Nephron (organoid): ENCODE results near the gene ZNF423.
A peak's percentile ranks its signal among the peaks of the same experiment; 100 is the strongest.

Experiments used
- H3K27ac Mint-ChIP-seq, 3 experiments: 2 replicates each; pipeline ENCODE4 v1.8.0; 2020; ENCODE audit warnings: mixed read lengths in 3 of 3, mild to moderate bottlenecking in 2 of 3, moderate library complexity in 1 of 3
- H3K27me3 Mint-ChIP-seq: 2 replicates; pipeline ENCODE4 v1.8.0; 2021; ENCODE audit warnings: low read depth, mild to moderate bottlenecking, moderate library complexity, mixed read lengths
- H3K36me3 Mint-ChIP-seq: 2 replicates; pipeline ENCODE4 v1.8.0; 2020; ENCODE audit warnings: low read depth, mixed read lengths
- H3K4me1 Mint-ChIP-seq: 2 replicates; pipeline ENCODE4 v1.8.0; 2020; ENCODE audit warnings: mixed read lengths
- H3K4me3 Mint-ChIP-seq, 3 experiments: 2 replicates each; pipeline ENCODE4 v1.8.0; 2020; ENCODE audit warnings: mild to moderate bottlenecking in 3 of 3, mixed read lengths in 3 of 3, moderate library complexity in 2 of 3
- H3K9me3 Mint-ChIP-seq: 2 replicates; pipeline ENCODE4 v1.8.0; 2020; ENCODE audit warnings: mixed read lengths
- TF ChIP-seq, protein P1 (sequence below), 3 experiments: fragments of 200-600 bp; sonication (generic); IDR thresholded peaks; one replicate each; pipeline ENCODE4 v1.5.0; 2021; ENCODE audit warnings: antibody characterized with exemption in 3 of 3; ENCODE audit not compliant: unreplicated experiment in 3 of 3

Gene ZNF423

DNA sequence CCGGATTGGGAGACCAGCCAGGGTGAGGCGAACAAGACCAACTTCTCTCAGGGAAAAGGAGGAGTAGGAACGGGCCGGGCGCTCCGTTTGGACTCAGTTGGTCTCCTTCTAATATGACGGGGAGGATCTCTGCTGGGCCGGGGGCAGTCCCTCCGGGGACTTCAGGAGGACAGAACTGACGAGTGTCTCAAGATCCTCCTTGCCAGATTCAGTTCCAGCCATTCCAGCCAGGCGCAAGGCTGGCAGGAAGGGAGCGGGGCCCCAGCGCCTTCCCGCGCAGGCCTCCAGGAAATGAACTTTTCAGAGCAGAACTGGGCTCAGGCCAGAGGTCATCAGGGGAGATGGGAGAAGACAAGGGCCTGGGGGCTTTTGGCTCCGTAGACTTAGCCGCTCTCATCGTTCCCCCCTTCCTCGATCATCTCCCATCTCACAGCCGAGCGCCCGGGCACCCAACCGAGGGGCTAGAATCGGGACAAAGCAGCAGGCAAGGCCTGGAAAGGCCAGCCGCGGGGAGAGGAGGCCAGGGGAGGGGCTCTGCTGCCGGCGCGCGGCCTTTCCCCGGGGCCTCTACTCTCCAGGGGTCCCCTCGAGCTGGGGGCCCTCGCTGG, 1.6 kb downstream of the ZNF423 start:
- Mint-ChIP-seq H3K27ac (peak overlapping the region; percentile 93 to 96 (median 96)), H3K4me3 (peak overlapping the region; percentile 93 to 95 (median 95)), H3K9me3 (no peaks in the 10 kb centered on the region), H3K4me1 (peaks cover 52% of the 10 kb centered on the region), H3K27me3 (peaks cover 4% of the 10 kb centered on the region), H3K36me3 (no peaks in the 10 kb centered on the region)
- TF ChIP-seq, protein P1, sequence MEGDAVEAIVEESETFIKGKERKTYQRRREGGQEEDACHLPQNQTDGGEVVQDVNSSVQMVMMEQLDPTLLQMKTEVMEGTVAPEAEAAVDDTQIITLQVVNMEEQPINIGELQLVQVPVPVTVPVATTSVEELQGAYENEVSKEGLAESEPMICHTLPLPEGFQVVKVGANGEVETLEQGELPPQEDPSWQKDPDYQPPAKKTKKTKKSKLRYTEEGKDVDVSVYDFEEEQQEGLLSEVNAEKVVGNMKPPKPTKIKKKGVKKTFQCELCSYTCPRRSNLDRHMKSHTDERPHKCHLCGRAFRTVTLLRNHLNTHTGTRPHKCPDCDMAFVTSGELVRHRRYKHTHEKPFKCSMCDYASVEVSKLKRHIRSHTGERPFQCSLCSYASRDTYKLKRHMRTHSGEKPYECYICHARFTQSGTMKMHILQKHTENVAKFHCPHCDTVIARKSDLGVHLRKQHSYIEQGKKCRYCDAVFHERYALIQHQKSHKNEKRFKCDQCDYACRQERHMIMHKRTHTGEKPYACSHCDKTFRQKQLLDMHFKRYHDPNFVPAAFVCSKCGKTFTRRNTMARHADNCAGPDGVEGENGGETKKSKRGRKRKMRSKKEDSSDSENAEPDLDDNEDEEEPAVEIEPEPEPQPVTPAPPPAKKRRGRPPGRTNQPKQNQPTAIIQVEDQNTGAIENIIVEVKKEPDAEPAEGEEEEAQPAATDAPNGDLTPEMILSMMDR (IDR thresholded peaks at IDR 0.05; ENCODE audit: unreplicated experiment in 3 of 3), result no peak

DNA sequence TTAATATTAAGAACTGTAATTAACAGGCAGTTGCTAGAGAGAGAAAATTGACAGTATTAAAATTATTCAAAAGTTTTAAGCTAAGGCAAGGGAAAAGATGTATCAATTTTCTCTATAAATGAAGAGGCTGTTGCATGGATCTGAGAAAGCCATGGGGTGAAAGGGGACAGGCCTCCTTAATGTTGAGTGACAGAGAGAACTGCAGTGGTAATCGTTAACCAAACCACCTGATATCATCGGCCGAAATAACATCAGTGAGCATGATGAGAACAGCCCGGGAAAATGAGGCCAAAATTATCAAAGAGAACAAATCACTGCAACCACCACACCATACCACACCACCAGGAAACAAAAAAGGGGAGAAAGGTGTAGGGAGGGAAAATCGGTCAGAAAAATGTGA, 3.6 kb downstream of the ZNF423 start:
- peak overlapping the region; percentile 79 to 96 (median 96) for H3K27ac Mint-ChIP-seq
- no peaks in the 10 kb centered on the region for H3K27me3 Mint-ChIP-seq
- H3K36me3 Mint-ChIP-seq, result peaks cover 8% of the 10 kb centered on the region
- peak overlapping the region; percentile 74 to 95 (median 81) for H3K4me3 Mint-ChIP-seq
- no peaks in the 10 kb centered on the region for H3K9me3 Mint-ChIP-seq
- TF ChIP-seq, protein P1 (IDR thresholded peaks at IDR 0.05; ENCODE audit: unreplicated experiment in 3 of 3), result no peak
- H3K4me1 Mint-ChIP-seq, result peaks cover 63% of the 10 kb centered on the region

DNA sequence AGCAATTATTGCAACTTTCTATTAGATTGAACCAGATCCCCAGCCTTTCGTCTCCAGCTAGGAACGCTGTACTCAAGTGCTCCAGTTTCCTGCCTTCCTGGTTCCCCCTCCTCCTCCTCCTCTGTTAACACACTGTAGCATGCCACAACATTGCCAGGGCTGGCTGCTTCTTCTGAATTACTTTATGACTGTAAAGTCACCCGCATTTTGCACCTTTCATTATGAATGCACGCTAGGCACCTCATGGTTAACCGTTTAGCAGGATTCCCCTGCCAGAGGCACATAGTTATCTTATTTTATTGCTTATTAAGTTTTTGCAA, 4.5 kb downstream of the ZNF423 start:
- Mint-ChIP-seq H3K27me3 (no peaks in the 10 kb centered on the region), H3K4me3 (peak overlapping the region; percentile 21 to 95 (median 74)), H3K4me1 (peaks cover 71% of the 10 kb centered on the region), H3K9me3 (no peaks in the 10 kb centered on the region), H3K27ac (peak overlapping the region; percentile 51 to 96 (median 96)), H3K36me3 (peaks cover 12% of the 10 kb centered on the region)
- TF ChIP-seq, protein P1 (IDR thresholded peaks at IDR 0.05; ENCODE audit: unreplicated experiment in 3 of 3), result no peak

DNA sequence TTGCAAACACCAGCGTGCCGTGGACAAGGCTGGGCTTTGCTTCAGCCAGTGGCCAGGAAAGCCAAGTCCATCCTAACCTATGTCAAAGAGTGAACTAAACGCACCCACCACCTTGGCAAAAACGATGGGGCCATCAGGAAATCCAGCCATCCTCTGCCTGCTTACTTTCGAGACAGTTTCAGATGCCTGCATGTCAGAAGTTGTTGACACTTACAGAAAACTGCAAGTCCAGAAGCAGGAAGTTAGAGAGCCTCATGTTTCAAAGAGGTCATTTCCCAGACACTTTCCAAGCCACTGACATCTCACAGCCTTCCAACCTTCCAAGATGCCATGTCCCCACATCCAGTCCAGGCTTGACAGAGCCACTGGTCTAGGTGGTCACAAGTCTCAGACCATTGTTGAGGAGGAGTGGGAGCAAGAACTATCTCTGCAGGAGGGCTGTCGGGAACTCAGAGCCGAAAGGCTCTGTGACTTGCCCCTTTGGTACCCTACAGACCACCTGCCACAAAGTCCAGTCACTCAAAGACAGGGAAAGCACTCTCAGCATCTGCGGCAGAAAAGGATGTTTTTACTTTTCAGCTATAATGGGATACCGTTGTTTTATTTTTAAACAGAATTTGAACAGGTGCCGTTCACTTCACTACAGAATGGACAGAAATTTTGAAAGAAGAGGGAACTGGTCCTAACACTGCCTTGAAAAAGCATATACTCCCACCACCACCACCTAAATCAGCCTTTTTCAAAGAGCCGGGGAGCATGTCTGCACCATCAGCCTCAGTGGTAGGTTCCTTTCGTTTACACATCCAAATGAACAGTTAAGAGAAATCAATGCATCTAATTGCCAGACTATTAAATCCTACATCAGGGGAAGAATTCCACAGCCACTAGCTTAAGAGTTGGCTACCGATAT, 5.1 kb downstream of the ZNF423 start:
- H3K36me3 Mint-ChIP-seq, result peaks cover 13% of the 10 kb centered on the region
- H3K4me3 Mint-ChIP-seq, result peak overlapping the region; percentile 15 to 95 (median 74)
- TF ChIP-seq, protein P1 (IDR thresholded peaks at IDR 0.05; ENCODE audit: unreplicated experiment in 3 of 3), result no peak
- H3K4me1 Mint-ChIP-seq, result peaks cover 72% of the 10 kb centered on the region
- H3K27ac Mint-ChIP-seq, result peak overlapping the region; percentile 51 to 96 (median 96)
- H3K9me3 Mint-ChIP-seq, result no peaks in the 10 kb centered on the region
- no peaks in the 10 kb centered on the region for H3K27me3 Mint-ChIP-seq

DNA sequence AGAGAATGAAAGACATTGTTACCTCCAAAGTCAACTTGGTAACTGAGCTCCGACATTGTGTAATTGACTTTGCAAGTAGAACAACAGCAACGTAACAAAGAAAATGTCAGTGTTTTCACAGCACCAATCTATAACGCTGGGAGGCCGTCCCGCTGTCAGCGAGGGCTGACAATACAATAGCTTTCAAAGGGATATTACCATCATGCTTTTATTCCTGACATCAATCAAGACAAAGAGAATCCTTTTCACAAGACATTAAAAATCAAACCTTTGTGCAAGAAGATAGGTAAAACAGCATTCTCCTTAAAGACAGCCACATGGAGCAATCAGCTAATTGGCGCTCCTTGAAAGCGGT, 6.2 kb downstream of the ZNF423 start:
- Mint-ChIP-seq H3K36me3 (peaks cover 13% of the 10 kb centered on the region), H3K4me1 (peaks cover 72% of the 10 kb centered on the region), H3K9me3 (no peaks in the 10 kb centered on the region), H3K4me3 (peak overlapping the region in 2 of 3 experiments; percentile 32 to 49), H3K27me3 (no peaks in the 10 kb centered on the region), H3K27ac (peak overlapping the region in 1 of 3 experiments; percentile 22)
- TF ChIP-seq, protein P1 (IDR thresholded peaks at IDR 0.05; ENCODE audit: unreplicated experiment in 3 of 3), result no peak
